Measurements from ENCODE around the gene ANKRD65. TPM values are rescaled to one million over a fixed set of nuclear protein-coding genes. Genes with fewer than 3 reads are reported as not detected.

The ANKRD65 gene
- total and polyA plus RNA-seq, 2 experiments from 2014 or later, result 2.1 to 5.5 TPM

DNA sequence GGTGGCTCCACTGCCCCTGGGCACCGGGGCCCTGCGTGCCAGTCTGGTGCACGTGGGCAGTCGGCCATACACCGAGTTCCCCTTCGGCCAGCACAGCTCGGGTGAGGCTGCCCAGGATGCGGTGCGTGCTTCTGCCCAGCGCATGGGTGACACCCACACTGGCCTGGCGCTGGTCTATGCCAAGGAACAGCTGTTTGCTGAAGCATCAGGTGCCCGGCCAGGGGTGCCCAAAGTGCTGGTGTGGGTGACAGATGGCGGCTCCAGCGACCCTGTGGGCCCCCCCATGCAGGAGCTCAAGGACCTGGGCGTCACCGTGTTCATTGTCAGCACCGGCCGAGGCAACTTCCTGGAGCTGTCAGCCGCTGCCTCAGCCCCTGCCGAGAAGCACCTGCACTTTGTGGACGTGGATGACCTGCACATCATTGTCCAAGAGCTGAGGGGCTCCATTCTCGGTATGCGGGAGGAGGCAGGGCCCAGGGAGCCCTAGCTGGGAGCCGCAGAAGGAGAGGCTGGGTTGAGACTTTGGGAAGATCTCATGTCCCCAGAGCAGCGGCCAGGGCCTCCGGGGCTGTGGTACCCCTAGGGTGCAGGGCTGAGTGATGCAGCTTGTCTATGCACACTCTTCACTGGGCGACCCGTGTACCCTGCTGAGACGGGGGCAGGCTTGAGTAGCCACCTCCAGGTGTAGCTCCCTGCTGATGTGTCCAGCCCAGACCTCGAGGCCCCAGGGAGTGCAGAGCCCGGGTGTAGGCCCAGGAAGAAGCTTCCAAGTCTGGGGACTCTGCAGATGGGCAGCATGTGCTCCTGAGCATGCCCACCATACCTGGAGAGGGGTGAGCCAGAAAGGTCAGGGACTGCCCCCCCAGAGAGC lies 16.2 kb upstream of the ANKRD65 start:
- peaks cover 18% of the 10 kb centered on the region for H3K79me2 ChIP-seq
- no peak overlapping the region for H2AFZ ChIP-seq
- TF ChIP-seq CTCF (IDR thresholded peaks at IDR 0.05; ENCODE audit: poor library complexity) (no peak), EZH2 (IDR thresholded peaks at IDR 0.05; ENCODE audit: borderline replicate concordance) (no peak), EZH2phosphoT487 (IDR thresholded peaks at IDR 0.05; ENCODE audit: low read depth, severe bottlenecking, unreplicated experiment) (no peak)
- H3K36me3 ChIP-seq (replicated peaks; ENCODE audit: insufficient read depth, low read depth), result no peaks in the 10 kb centered on the region
- peaks cover 60% of the 10 kb centered on the region for H3K4me1 ChIP-seq (ENCODE audit: insufficient read depth)
- peak overlapping the region; percentile 96 for H3K4me2 ChIP-seq
- no peak for DNase-seq (ENCODE audit: low spot score)
- no peak overlapping the region for H3K4me3 ChIP-seq
- no peaks in the 10 kb centered on the region for H3K27me3 ChIP-seq
- H3K27ac ChIP-seq, result peak overlapping the region; percentile 47
- no peaks in the 10 kb centered on the region for H4K20me1 ChIP-seq (ENCODE audit: insufficient read depth, poor library complexity, severe bottlenecking)
- WGBS (ENCODE audit: low lambda C conversion rate, missing lambda C conversion rate), result 92% methylated on average over 31 of the region's 31 CpGs
- no peaks in the 10 kb centered on the region for H3K9me3 ChIP-seq (ENCODE audit: low read depth)
- no peaks in the 10 kb centered on the region for H3K9me2 ChIP-seq (replicated peaks; ENCODE audit: insufficient read depth)

DNA sequence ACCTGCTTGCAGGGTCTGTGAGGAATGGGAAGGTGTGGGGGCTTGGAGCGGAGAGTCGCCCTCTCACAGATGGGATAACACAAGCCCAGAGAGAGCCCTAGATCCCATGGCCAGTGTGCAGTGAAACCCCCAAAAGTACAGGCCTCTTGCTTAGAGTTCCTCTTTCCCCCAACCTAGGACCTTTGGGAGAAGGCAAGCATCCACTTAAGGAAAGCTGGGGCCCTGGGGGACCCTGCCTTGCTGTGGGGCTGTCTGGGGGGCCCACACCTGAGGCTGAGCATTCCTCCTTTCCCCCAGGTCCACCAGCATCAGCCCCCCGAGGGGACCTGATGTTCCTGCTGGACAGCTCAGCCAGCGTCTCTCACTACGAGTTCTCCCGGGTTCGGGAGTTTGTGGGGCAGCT lies 15.6 kb upstream of the ANKRD65 start:
- H4K20me1 ChIP-seq (ENCODE audit: insufficient read depth, poor library complexity, severe bottlenecking), result no peaks in the 10 kb centered on the region
- H3K36me3 ChIP-seq (replicated peaks; ENCODE audit: insufficient read depth, low read depth), result no peaks in the 10 kb centered on the region
- DNase-seq (ENCODE audit: low spot score), result no peak
- peak overlapping the region; percentile 45 for H3K4me3 ChIP-seq
- H3K27me3 ChIP-seq, result no peaks in the 10 kb centered on the region
- whole genome bisulfite sequencing (ENCODE audit: low lambda C conversion rate, missing lambda C conversion rate), result 92% methylated on average over 7 of the region's 7 CpGs
- peak overlapping the region; percentile 96 for H3K4me2 ChIP-seq
- H3K9me3 ChIP-seq (ENCODE audit: low read depth), result no peaks in the 10 kb centered on the region
- peaks cover 18% of the 10 kb centered on the region for H3K79me2 ChIP-seq
- no peaks in the 10 kb centered on the region for H3K9me2 ChIP-seq (replicated peaks; ENCODE audit: insufficient read depth)
- no peak overlapping the region for H2AFZ ChIP-seq
- H3K27ac ChIP-seq, result no peak overlapping the region
- TF ChIP-seq EZH2 (IDR thresholded peaks at IDR 0.05; ENCODE audit: borderline replicate concordance), result no peak
- no peak for TF ChIP-seq CTCF (IDR thresholded peaks at IDR 0.05; ENCODE audit: poor library complexity)
- no peak for TF ChIP-seq EZH2phosphoT487 (IDR thresholded peaks at IDR 0.05; ENCODE audit: low read depth, severe bottlenecking, unreplicated experiment)
- peaks cover 66% of the 10 kb centered on the region for H3K4me1 ChIP-seq (ENCODE audit: insufficient read depth)

DNA sequence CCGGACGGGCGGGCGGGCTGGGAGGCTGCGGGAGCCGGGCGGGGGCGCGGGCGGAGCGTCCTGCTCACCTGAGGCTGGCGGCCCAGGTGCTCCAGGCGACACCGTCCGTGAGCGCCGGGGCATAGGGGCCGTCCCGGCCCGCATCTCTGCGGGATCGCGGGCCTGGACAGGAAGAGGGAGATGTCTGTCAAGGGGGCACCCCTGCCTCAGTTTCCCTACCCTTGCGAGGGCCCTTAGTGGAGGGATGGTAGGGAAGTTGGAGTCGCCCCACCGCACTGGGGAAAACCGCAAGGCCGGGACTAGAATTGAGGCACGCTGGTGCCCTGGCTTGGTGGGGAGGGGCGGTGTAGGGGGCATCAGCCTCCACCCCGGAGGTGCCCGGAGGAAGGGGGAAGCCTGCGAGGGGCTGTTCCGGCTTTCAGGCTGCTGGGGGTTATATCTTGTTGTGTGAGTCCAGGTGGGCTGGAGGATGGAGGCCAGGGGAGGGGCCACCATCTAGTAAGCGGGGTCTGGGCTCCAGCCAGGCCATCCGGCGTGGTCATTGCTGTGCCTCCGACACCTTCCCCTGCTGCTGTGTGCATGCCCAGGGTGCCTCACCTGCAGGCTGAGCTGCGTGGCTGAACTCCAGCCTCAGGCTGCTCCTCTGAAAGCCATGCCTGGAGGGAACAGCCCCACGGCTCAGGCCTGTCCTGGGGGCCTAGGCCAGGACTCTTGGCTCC lies 15.0 kb upstream of the ANKRD65 start:
- Histone ChIP-seq H2AFZ (no peak overlapping the region), H3K27me3 (no peaks in the 10 kb centered on the region), H3K36me3 (replicated peaks; ENCODE audit: insufficient read depth, low read depth) (no peaks in the 10 kb centered on the region), H3K4me1 (ENCODE audit: insufficient read depth) (peaks cover 68% of the 10 kb centered on the region), H4K20me1 (ENCODE audit: insufficient read depth, poor library complexity, severe bottlenecking) (no peaks in the 10 kb centered on the region), H3K79me2 (peaks cover 18% of the 10 kb centered on the region), H3K4me3 (peak overlapping the region; percentile 45), H3K27ac (peak overlapping the region; percentile 19), H3K4me2 (peak overlapping the region; percentile 96), H3K9me3 (ENCODE audit: low read depth) (no peaks in the 10 kb centered on the region), H3K9me2 (replicated peaks; ENCODE audit: insufficient read depth) (no peaks in the 10 kb centered on the region)
- 28% methylated on average over 24 of the region's 40 CpGs for whole genome bisulfite sequencing (ENCODE audit: low lambda C conversion rate, missing lambda C conversion rate)
- DNase-seq (ENCODE audit: low spot score), result no peak
- TF ChIP-seq EZH2phosphoT487 (IDR thresholded peaks at IDR 0.05; ENCODE audit: low read depth, severe bottlenecking, unreplicated experiment) (no peak), EZH2 (IDR thresholded peaks at IDR 0.05; ENCODE audit: borderline replicate concordance) (no peak), CTCF (IDR thresholded peaks at IDR 0.05; ENCODE audit: poor library complexity) (no peak)

All from hepatocyte (in vitro differentiated cells).